Osteocyte (in vitro differentiated cells): Measurements from ENCODE around the gene BCL2L2. TPM values are rescaled to one million over a fixed set of nuclear protein-coding genes. Genes with fewer than 3 reads are reported as not detected.

Experiments used
- DNase-seq: peaks from one replicate; pipeline ENCODE4 v3.0.0; 2021; ENCODE audit warnings: mixed read lengths; ENCODE audit not compliant: unreplicated experiment; ENCODE audit errors: extremely low spot score
- H3K27ac Mint-ChIP-seq: one replicate; pipeline ENCODE4 v1.8.0; 2021; ENCODE audit warnings: mild to moderate bottlenecking, mixed read lengths; ENCODE audit not compliant: unreplicated experiment
- H3K27me3 Mint-ChIP-seq: one replicate; pipeline ENCODE4 v1.8.0; 2021; ENCODE audit warnings: mixed read lengths; ENCODE audit not compliant: unreplicated experiment
- H3K36me3 Mint-ChIP-seq: one replicate; pipeline ENCODE4 v1.8.0; 2021; ENCODE audit warnings: mixed read lengths; ENCODE audit not compliant: unreplicated experiment
- H3K4me1 Mint-ChIP-seq: one replicate; pipeline ENCODE4 v1.8.0; 2021; ENCODE audit warnings: mixed read lengths; ENCODE audit not compliant: unreplicated experiment
- H3K4me3 Mint-ChIP-seq: one replicate; pipeline ENCODE4 v1.8.0; 2021; ENCODE audit warnings: mild to moderate bottlenecking, moderate library complexity, mixed read lengths; ENCODE audit not compliant: unreplicated experiment
- H3K9me3 Mint-ChIP-seq: one replicate; pipeline ENCODE4 v1.8.0; 2021; ENCODE audit warnings: mixed read lengths; ENCODE audit not compliant: unreplicated experiment
- total RNA-seq: library from RNA; stranded (reverse); gene quantifications from 2 replicates; pipeline ENCODE4 v1.2.1, GENCODE V29; 2021
- TF ChIP-seq, protein P1 (sequence below): fragments of 200-600 bp; sonication (generic); IDR thresholded peaks from 2 replicates; pipeline ENCODE4 v1.5.0; 2021; ENCODE audit warnings: antibody characterized with exemption, mild to moderate bottlenecking, moderate library complexity

BCL2L2 gene
- total RNA-seq, 1 donor from 2014 or later, result 27.9 TPM

DNA sequence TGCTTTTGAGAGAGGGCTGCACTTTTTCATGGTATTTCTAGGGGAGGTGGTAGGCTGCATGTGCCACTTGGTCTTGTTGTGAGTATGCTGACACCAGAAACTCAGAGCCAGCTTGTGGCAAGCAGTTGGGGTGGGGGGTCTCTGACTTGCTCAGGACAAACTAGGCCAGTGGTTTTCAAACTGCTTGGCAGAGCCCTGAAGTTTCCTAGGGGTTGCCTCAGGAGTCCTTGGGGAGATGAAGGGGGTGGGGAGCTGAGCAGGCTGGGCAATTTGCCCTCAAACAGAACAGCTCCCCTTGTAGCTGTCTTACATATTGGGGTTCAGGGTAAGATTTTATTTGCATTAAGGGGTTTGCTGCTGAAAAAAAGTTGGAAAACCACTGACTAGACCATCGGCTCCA is 3.9 kb downstream of the BCL2L2 start:
- Mint-ChIP-seq H3K4me3 (no peak overlapping the region), H3K27me3 (no peaks in the 10 kb centered on the region), H3K4me1 (peaks cover 33% of the 10 kb centered on the region), H3K36me3 (peaks cover 20% of the 10 kb centered on the region), H3K9me3 (no peaks in the 10 kb centered on the region), H3K27ac (no peak overlapping the region)
- DNase-seq, result no peak
- TF ChIP-seq, protein P1, sequence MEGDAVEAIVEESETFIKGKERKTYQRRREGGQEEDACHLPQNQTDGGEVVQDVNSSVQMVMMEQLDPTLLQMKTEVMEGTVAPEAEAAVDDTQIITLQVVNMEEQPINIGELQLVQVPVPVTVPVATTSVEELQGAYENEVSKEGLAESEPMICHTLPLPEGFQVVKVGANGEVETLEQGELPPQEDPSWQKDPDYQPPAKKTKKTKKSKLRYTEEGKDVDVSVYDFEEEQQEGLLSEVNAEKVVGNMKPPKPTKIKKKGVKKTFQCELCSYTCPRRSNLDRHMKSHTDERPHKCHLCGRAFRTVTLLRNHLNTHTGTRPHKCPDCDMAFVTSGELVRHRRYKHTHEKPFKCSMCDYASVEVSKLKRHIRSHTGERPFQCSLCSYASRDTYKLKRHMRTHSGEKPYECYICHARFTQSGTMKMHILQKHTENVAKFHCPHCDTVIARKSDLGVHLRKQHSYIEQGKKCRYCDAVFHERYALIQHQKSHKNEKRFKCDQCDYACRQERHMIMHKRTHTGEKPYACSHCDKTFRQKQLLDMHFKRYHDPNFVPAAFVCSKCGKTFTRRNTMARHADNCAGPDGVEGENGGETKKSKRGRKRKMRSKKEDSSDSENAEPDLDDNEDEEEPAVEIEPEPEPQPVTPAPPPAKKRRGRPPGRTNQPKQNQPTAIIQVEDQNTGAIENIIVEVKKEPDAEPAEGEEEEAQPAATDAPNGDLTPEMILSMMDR, result no peak

DNA sequence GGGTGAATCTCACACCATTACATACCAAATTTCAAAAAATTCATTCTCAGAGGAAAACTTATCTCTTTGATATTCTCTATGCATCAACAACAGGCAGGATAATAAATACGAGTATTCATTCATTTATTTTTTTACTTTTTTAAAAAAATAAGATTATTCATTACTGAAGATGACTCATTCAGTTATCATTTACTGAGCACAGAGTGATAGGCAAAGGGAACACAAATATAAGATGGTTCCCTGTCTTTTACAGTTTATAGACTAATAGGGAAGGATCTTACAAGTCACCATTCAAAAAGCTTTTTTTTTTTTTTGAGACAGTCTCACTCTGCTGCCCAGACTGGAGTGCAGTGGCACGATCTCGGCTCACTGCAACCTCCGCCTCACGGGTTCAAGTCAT is 9.7 kb downstream of the BCL2L2 start:
- Mint-ChIP-seq H3K27ac (no peak overlapping the region), H3K9me3 (no peaks in the 10 kb centered on the region), H3K36me3 (peaks cover 14% of the 10 kb centered on the region), H3K4me3 (no peak overlapping the region), H3K27me3 (no peaks in the 10 kb centered on the region), H3K4me1 (peaks cover 12% of the 10 kb centered on the region)
- no peak for DNase-seq
- TF ChIP-seq, protein P1, result no peak

DNA sequence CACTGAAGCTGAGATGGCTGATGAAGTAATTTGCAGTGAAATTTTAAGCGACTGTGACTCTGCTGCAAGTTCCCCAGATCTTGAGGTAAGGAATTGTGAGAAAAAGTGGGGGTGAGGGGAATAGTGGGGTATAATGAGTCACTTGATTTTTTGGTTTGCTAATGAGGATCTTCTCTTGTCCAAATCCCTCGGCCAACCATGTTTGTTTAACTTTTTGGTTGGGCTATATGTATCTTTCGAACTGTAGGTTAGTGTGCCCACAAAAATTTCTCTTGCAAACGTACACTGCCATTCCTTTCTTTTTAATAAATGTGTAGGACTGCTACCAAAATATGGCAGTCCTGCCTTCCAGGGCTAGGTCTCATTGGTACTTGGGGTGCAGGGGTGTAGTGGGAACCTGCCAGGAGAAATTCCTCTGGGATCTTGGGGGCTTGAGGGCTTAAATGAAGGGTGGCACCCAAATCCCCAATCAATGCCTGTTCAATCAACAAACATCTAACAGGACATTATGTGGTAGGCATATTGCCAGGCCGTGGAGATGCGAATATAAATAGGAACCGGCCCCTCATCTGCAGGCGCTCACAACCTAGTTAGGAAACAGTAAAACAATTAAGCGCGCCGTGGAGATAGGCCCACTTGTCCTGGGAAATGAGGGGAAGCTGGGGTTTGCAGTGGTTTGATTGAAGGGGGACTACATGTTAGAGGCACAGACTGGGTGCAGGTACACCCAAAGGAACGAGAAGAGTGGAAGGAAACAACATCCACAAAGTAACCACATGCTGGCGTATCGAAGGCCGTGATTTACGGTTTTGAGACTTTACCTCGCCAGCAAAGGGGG is 13.3 kb downstream of the BCL2L2 start:
- Mint-ChIP-seq H3K27me3 (no peaks in the 10 kb centered on the region), H3K9me3 (no peaks in the 10 kb centered on the region), H3K4me3 (peak overlapping the region; percentile 72), H3K4me1 (peaks cover 27% of the 10 kb centered on the region), H3K27ac (peak overlapping the region; percentile 98), H3K36me3 (peaks cover 28% of the 10 kb centered on the region)
- TF ChIP-seq, protein P1, result no peak
- DNase-seq, result no peak

DNA sequence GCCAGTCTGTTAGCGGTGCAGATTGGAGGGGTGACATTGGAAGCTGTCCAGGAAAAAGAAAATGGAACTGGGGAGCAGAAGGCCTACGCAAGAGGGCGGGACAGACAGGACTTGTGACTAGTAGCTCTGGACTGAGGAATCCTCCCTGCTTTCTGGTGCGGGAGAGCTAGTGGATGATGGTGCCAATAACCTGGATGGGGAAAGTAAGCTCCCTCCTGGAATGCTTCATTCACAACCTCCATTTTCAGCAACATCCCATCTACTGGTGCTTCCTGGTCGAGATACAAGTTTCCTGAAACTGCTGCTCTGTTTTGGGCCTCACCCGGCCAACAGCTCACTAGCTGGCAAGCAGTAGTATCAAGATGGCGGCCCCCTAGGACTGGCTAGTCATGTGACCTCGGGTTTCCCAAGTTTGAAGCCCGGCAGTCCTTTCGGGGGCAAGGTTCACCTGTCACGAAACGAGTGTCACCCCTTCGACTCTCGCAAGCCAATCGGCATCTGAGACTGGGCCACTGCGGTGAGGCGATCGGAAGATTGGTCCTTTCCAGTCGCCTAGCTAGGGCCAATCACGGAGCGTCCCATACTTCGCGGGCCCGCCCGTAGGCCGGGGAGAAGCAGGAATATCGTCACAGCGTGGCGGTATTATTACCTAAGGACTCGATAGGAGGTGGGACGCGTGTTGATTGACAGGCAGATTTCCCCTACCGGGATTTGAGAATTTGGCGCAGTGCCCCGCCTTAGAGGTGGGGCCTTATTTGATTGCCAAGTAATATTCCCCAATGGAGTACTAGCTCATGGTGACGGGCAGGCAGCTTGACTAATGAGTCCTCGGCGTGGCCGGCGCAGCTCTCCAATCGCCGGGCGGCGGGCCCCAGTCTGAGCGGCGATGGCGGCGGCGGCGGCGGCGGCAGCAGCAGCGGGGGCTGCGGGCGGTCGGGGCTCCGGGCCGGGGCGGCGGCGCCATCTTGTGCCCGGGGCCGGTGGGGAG is 14.2 kb downstream of the BCL2L2 start, which contains the start of gene PABPN1:
Gene PABPN1 (plus strand): TSS at position 874 of the 988 bp plus-strand sequence. CDS start 13 bp downstream, at position 887.
- H3K27ac Mint-ChIP-seq, result peak within 1 kb of the TSS; percentile 98
- peak within 1 kb of the TSS; percentile 94 for H3K4me3 Mint-ChIP-seq
- H3K36me3 Mint-ChIP-seq, result peaks cover 32% of the 10 kb centered on the region
- H3K27me3 Mint-ChIP-seq, result no peaks in the 10 kb centered on the region
- TF ChIP-seq, protein P1, result no peak
- H3K9me3 Mint-ChIP-seq, result no peaks in the 10 kb centered on the region
- peaks cover 27% of the 10 kb centered on the region for H3K4me1 Mint-ChIP-seq
- DNase-seq, result peak; percentile 99
